Fibroblast of skin of right quadriceps (primary cell): ENCODE measurements around the gene DSCAM.

ENCODE experiments used
- DNase-seq: peaks from one replicate; pipeline ENCODE4 v3.0.0-alpha.2; 2013

The DSCAM gene

DNA sequence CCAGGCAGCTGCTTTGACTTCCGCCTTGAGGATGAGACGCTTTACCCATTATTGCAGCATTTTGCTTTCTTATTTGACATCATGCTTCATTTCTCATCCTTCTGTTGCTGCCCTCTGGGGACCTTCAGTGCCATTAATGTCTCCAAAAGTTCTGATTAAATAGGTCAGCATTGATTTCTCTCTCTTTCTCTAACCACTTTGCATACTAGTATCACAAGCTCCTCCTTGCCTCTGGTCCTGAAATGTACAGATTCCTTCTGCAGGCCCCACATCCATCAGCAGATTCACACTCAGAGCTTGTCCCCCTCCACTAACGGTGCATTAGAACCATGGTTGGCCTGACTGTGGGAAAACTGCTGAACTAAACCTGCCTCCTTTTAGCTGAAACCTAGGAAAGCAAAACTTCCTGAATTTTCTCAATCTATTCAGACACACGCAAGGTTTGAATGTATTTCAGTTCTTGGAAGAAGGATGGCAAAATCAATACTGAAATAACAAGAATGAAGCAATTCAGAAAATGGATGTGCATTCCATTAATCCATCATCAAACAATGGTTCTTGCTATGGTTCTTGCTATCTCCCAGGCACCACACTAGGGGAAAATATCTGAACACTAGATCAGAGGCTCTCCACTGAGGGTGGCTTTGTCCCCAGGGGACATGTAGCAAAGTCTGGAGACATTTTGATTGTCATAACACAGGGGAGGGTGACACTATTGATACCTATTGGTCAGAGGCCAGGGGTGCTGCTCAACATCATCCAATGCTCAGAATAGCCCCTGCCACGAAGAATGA, 825.2 kb downstream of the DSCAM start:
- no peak for DNase-seq

GRCh38 chr21:40020651-40021050, 826.3 kb downstream of the DSCAM start:
- DNase-seq: no peak

- DNase-seq: no peak
Measured at GRCh38 chr21:40018871-40019475, 828.0 kb downstream of the DSCAM start.

- no peak for DNase-seq
Measured at GRCh38 chr21:40016667-40017066, 830.3 kb downstream of the DSCAM start.

GRCh38 chr21:40016234-40016633, 830.7 kb downstream of the DSCAM start:
- DNase-seq: no peak

- no peak for DNase-seq
Measured at GRCh38 chr21:40015818-40016217, 831.1 kb downstream of the DSCAM start.

DNA sequence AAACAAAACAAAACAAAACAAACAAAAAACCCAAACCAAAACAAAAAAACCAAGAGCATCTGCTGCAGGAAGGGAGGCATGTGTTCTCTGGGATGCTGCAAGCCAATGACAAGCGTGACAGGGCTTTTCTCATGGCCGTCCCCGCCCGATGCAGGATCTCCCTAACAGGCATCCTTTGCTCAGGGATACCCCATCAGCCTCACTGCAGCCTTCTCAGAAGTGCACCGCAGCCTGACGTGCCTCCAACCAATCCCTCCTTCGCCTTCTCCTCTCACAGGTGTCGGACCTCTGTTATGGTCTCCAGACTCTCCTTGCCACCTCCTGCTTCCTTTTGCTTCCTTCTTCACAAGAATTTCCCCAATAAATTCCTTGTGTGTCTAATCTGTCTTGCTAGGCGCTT, 832.6 kb downstream of the DSCAM start:
- no peak for DNase-seq

DNA sequence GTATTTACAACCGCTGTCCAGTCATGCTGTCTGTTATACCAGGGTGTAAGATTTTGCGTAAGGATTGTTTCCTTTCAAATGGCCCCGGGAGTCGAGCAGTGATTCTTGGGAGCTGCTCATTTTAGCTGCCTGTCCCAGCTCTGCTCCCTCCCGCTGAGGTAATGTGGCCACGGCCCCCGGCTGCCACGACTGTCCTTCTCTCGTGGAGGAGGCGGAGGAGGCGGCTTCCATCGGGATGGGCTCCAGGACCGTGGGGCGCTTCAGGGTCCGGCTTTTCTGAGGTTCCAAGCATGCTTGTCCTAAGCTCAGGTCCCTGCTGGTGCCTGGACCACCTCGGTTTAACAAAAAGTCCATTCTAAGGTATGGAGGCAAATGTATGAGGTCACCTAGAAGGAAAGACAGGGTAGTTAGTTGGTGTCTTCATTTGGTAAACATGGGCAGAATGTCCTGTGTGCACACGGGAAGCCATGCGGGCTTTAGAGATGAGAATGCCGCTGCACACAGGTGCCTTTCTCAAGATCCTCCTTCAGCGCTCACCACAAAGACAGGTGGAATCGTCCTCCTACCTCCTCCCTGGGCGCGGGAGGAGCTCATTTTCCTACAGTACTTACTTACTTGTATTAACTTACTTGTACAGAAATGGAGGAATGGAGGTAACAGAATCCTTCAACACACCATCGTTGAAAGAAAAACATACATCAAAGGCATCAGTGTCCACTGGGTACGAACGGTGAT, 833.8 kb downstream of the DSCAM start:
- no peak for DNase-seq

GRCh38 chr21:40011371-40011770, 835.6 kb downstream of the DSCAM start:
- no peak for DNase-seq

- no peak for DNase-seq
Measured at GRCh38 chr21:40002978-40003377, 844.0 kb downstream of the DSCAM start.

- no peak for DNase-seq
Measured at GRCh38 chr21:39984286-39984991, 862.5 kb downstream of the DSCAM start.

DNA sequence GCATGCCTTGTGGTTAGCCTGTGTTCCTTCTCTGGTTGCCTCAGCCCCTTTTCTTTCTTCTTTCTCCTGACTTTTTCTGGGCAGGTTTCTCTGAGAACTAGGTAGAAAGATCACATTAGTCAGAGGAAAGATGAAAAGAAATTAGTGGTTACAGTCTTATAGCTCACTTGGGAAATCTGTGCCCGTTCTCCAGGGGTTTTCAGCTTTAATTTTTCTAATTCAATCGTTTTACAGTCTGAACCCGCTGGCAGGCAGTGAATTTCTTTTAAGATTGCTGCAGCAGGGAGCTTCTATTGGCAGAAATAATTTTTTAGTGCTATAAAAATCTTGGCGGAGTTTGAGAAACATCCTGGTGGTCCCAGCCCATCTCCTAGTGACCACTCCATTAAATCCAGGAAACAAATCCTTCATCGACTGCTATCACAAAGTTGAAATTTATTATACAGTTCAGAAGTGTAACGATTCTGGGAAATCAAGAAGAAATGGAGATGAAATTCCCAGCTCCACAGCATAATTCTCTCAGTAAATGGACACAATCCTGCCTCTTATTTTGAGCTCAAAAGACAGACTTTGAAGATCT, 866.6 kb downstream of the DSCAM start:
- DNase-seq: no peak

DNA sequence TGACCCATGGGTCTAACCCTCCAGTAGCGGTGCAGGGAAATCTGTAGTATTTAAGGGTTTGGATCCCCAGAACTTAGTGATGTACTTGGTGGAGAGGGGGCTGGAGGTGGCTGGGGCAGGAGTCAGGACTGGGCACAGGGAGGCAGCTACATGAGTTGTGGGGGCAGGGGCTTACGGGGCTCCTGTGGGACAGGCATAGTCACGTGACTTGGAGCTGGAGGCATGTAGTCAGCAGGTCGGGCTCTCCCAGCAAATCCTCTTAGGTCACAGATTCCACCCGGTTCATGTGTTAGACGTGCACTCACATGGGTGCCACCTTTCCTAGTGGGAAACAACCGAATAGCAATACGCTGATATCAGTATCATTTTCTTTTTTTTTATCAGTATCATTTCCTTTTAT, 867.6 kb downstream of the DSCAM start:
- DNase-seq: no peak

DNA sequence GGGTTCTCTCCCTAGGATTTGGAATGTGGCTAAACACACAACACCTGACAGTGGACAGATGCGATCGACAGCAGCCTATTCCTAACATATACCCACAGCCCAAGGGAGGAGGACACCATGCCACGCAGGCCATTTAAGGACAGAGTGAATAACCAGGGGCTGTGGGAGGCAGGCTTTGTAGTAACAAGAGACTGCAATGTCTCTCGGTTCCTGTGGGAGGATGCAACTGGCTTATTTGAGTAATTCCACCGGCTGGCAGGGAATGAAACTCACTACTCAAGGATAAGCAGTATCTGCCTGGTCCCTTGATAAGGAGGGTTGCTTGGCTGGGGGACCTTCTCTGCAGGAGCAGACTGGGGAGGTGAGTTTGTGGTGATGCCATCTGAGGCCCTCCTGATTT, 870.2 kb downstream of the DSCAM start:
- no peak for DNase-seq

DNA sequence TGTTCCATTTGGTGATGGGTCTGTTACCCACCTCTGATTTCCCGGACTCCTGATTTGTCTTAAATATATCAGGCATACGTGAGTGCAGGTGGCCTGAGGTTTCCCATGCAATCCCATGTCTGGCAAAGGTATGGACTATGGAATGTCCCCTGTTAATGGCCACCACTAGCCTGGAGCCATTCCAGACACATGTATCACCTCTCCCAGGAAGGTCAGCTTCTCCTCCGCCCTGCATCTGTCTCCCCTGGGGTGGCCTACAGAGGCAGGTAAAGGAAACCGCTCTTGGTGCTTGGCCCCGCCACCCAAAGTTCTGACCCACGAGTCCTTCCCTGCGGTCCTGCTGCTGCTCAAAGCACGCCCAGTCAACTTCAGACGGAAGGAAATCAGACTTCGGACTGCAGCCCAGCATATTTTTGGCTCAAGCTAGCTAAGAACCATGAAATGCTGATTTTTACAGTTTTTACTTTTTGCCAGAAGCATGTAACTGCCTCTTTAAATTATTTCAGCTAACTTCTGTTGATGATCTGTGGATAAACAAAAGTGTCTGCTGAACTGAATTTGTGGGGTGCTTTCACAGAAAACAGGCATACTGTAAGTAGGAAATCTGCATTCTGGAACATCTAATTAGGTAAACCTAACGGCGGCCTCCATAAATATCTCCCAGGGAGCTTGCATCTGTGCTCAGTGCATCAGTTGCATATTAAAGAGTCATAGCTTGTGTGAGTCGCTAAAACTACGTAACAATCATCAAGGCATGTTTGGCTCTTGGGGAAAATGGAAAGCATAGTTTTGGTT, 873.8 kb downstream of the DSCAM start:
- DNase-seq: no peak

GRCh38 chr21:39972471-39972870, 874.5 kb downstream of the DSCAM start:
- DNase-seq: no peak

- DNase-seq: no peak
Measured at GRCh38 chr21:39971956-39972355, 875.0 kb downstream of the DSCAM start.

GRCh38 chr21:39969691-39970364, 877.1 kb downstream of the DSCAM start:
- no peak for DNase-seq

- DNase-seq: no peak
Measured at GRCh38 chr21:39968010-39968409, 878.9 kb downstream of the DSCAM start.

GRCh38 chr21:39966786-39967185, 880.2 kb downstream of the DSCAM start:
- DNase-seq: no peak

- no peak for DNase-seq
Measured at GRCh38 chr21:39965026-39965425, 881.9 kb downstream of the DSCAM start.

DNA sequence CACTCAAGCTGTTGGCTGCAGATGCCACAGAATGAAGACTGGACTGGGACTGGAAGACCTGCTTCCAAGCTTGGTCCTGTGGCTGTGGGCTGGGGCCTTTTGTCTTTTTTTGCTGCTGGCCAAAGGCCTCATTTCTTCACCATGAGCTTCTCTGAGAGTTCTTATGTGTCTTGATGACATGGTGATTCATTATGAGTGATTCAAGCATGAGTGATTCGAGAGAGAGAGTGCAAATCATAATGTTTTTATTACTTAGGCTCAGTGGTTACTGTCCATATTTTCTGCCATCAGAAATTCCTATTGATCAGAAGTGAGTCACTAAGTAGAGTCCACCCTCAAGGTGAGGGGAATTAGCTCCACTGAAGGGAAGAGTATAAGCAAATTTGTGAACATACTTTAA, 885.7 kb downstream of the DSCAM start:
- DNase-seq: peak; percentile 74
